ENCODE data around the gene MRTFB. TPM values are rescaled to one million over a fixed set of nuclear protein-coding genes. Genes with fewer than 3 reads are reported as not detected.

The MRTFB gene
- total and polyA plus RNA-seq, 2 of the 13 experiments (the other 11 are each of a cell fraction or from before 2014, with no cell fraction given), result 11.4 to 14.0 TPM

DNA sequence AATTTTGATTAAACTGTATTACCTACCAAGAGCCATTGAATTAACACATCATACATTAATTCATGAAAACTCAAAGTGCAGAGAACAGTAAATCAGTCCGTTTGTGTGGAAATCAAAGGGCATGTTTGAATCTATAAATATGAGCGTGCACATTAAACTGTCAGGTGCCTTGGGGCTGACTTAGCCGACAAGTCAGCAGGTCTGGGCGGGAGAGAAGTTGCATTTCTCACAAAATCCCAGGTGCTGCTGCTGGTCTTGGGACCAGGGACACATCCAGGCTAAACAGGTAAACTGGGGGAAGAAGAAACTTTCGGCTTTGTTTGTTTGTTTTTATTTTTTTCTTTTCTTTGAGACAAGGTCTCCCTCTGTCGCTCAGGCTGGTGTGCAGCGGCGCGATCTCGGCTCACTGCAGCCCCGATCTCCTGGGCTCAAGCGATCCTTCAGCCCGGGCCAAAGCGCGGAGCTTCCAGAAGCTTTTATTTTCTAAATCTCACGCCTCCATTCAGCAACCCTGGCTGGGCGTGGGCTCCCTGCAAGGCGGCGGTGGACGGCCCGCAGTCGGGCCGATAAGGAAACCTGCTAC lies 213.9 kb downstream of the MRTFB start (continued):
- TF ChIP-seq PHF8 (CRISPR knock-in tag; IDR thresholded peaks at IDR 0.05) (no peak), ZNF644 (CRISPR knock-in tag; IDR thresholded peaks at IDR 0.05; ENCODE audit: low read depth) (no peak), TAF15 (IDR thresholded peaks at IDR 0.05; ENCODE audit: low read depth, low read length, poor library complexity, severe bottlenecking) (no peak), PCBP2 (optimal IDR thresholded peaks at IDR 0.05; ENCODE audit: low read depth, low read length, poor library complexity, severe bottlenecking) (no peak), ZNF746 (CRISPR knock-in tag; IDR thresholded peaks at IDR 0.05) (peak; percentile 27; the same call in 1 of the 2 replicates), ZBTB7B (CRISPR knock-in tag; IDR thresholded peaks at IDR 0.05) (no peak), ZZZ3 (CRISPR knock-in tag; IDR thresholded peaks at IDR 0.05; ENCODE audit: borderline replicate concordance) (no peak), SRY (CRISPR knock-in tag; IDR thresholded peaks at IDR 0.05) (no peak), ZNF589 (CRISPR knock-in tag; conservative IDR thresholded peaks at IDR 0.05) (no peak), FOXC1 (CRISPR knock-in tag; IDR thresholded peaks at IDR 0.05; ENCODE audit: borderline replicate concordance) (no peak), ZNF616 (CRISPR knock-in tag; IDR thresholded peaks at IDR 0.05; ENCODE audit: low read depth) (no peak), AKAP8 (CRISPR knock-in tag; IDR thresholded peaks at IDR 0.05) (no peak), ZNF83 (CRISPR knock-in tag; IDR thresholded peaks at IDR 0.05; ENCODE audit: borderline replicate concordance) (peak; percentile 70), RCOR2 (CRISPR knock-in tag; IDR thresholded peaks at IDR 0.05) (0 out of 2 replicates have a peak, but pooled peaks have one; percentile 12), SRSF1 (optimal IDR thresholded peaks at IDR 0.05; ENCODE audit: low read depth, low read length) (peak; percentile 85), ESRRA (CRISPR knock-in tag; IDR thresholded peaks at IDR 0.05; ENCODE audit: low read depth) (no peak), HDAC2 (CRISPR knock-in tag; IDR thresholded peaks at IDR 0.05) (0 out of 2 replicates have a peak, but pooled peaks have one; percentile 23), CHD4 (IDR thresholded peaks at IDR 0.05; ENCODE audit: borderline replicate concordance, low read length) (0 out of 2 replicates have a peak, but pooled peaks have one; percentile 6), KDM4B (CRISPR knock-in tag; IDR thresholded peaks at IDR 0.05) (0 out of 2 replicates have a peak, but pooled peaks have one; percentile 10), ISX (CRISPR knock-in tag; conservative IDR thresholded peaks at IDR 0.05) (no peak), NR2F6 (IDR thresholded peaks at IDR 0.05) (no peak), NR2F6 (CRISPR knock-in tag; IDR thresholded peaks at IDR 0.05) (no peak; the same call in 1 of the 2 replicates), ZNF251 (CRISPR knock-in tag; IDR thresholded peaks at IDR 0.05) (no peak)
- TF ChIP-seq, protein P1, sequence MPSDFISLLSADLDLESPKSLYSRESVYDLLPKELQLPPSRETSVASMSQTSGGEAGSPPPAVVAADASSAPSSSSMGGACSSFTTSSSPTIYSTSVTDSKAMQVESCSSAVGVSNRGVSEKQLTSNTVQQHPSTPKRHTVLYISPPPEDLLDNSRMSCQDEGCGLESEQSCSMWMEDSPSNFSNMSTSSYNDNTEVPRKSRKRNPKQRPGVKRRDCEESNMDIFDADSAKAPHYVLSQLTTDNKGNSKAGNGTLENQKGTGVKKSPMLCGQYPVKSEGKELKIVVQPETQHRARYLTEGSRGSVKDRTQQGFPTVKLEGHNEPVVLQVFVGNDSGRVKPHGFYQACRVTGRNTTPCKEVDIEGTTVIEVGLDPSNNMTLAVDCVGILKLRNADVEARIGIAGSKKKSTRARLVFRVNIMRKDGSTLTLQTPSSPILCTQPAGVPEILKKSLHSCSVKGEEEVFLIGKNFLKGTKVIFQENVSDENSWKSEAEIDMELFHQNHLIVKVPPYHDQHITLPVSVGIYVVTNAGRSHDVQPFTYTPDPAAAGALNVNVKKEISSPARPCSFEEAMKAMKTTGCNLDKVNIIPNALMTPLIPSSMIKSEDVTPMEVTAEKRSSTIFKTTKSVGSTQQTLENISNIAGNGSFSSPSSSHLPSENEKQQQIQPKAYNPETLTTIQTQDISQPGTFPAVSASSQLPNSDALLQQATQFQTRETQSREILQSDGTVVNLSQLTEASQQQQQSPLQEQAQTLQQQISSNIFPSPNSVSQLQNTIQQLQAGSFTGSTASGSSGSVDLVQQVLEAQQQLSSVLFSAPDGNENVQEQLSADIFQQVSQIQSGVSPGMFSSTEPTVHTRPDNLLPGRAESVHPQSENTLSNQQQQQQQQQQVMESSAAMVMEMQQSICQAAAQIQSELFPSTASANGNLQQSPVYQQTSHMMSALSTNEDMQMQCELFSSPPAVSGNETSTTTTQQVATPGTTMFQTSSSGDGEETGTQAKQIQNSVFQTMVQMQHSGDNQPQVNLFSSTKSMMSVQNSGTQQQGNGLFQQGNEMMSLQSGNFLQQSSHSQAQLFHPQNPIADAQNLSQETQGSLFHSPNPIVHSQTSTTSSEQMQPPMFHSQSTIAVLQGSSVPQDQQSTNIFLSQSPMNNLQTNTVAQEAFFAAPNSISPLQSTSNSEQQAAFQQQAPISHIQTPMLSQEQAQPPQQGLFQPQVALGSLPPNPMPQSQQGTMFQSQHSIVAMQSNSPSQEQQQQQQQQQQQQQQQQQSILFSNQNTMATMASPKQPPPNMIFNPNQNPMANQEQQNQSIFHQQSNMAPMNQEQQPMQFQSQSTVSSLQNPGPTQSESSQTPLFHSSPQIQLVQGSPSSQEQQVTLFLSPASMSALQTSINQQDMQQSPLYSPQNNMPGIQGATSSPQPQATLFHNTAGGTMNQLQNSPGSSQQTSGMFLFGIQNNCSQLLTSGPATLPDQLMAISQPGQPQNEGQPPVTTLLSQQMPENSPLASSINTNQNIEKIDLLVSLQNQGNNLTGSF (CRISPR knock-in tag; IDR thresholded peaks at IDR 0.05), result no peak

All from HepG2 (cell line).